GM12874 (cell line): ENCODE data around the gene MGAT5.

Experiments used
- TF ChIP-seq, protein P1 (sequence below): IDR thresholded peaks from 2 replicates; pipeline ENCODE4 v1.5.1; 2011; ENCODE audit warnings: low read depth, mild to moderate bottlenecking, control low read depth, low read length, moderate library complexity; ENCODE audit not compliant: insufficient read depth

Gene MGAT5

DNA sequence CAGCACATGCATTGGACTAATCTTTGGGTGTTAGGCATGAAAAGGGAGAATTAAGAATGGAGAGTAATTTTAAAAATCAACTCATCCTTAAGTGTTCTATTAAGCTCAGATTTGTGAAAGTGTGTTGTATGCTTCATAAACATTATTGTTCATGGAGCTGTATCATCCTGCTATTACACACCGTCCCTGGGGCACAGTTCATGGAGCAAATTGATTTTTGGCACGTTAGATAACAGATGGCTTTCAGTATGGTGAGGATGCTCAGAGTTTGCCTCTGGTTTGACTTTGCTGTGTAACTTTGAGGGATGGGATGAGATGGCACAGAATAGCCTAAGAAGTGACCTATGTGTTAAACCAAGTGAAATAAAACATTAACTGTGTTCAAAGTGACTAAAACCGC, 97.1 kb downstream of the MGAT5 start:
- TF ChIP-seq, protein P1, sequence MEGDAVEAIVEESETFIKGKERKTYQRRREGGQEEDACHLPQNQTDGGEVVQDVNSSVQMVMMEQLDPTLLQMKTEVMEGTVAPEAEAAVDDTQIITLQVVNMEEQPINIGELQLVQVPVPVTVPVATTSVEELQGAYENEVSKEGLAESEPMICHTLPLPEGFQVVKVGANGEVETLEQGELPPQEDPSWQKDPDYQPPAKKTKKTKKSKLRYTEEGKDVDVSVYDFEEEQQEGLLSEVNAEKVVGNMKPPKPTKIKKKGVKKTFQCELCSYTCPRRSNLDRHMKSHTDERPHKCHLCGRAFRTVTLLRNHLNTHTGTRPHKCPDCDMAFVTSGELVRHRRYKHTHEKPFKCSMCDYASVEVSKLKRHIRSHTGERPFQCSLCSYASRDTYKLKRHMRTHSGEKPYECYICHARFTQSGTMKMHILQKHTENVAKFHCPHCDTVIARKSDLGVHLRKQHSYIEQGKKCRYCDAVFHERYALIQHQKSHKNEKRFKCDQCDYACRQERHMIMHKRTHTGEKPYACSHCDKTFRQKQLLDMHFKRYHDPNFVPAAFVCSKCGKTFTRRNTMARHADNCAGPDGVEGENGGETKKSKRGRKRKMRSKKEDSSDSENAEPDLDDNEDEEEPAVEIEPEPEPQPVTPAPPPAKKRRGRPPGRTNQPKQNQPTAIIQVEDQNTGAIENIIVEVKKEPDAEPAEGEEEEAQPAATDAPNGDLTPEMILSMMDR = no peak

DNA sequence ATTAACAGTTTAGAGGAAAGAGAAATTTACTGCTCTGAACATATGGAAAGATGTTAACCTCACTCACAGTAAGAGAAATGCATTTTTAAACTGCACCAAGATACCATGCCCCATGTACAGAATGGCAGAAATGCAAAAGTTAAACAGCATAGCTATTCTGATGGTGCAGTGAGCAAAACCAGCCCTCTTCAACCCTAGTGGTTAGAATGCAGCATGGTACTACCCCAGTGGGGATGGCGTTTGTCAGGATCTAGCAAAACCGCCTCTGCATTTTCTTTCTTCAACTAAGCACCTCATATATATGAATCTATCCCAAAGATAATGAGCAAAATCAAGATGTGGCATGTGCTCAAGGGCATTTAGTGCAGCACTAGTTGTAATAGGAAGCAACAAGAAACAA, 98.0 kb downstream of the MGAT5 start:
- TF ChIP-seq, protein P1 = no peak

DNA sequence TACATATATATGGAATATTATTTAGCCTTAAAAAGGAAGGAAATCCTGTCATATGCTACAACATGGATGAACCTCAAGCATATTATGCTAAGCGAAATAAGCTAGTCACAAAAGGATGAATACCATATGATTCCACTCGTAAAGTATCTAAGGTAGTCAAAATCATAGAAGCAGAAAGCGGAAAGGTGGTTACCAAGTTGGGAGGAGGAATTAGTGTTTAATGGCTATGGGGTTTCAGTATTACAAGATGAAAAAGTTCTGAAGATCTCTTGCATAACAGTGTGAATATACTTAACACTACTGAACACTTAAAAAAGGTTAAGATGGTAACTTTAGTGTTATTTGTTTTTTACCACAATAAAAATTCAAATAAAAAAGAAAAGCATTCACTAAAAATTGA, 99.0 kb downstream of the MGAT5 start:
- TF ChIP-seq, protein P1 = no peak

DNA sequence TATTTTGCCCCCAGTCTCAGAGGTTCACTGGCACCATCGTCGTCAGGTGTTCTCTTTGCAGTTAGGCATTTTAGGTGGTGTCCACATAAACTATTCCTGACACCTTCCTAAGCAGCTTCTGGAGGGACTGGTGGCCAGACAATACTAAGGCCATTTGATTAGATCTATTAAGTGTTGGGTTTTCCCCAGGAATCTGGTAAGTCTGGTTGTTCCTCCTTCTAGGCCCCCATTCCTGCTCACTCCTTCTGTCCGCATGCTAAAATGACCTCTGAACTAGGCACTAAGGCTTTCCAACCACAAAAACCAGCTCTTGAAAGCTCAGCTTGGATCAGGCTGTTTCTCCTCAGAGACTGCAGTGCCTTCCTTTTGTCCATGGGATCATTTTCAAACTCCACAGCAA, 100.7 kb downstream of the MGAT5 start:
- TF ChIP-seq, protein P1 = no peak

DNA sequence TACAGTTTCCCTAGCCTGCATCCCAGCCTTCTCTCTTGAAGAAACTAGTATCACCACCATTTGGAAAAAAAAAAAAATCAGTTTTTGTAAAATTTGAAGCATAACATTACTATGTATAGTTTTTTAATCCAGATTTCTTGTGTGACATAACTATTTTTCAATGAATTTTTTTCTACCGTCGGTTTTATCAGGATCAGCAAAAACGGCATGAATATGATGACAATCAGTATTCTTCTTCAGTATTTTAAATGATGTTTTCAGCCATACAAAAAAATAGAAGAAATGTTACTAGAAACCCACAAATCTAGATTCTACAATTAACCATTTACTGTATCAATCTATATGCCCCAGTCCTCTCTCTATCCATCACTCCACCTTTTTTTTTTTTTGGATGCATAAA, 103.9 kb downstream of the MGAT5 start:
- TF ChIP-seq, protein P1 = no peak

DNA sequence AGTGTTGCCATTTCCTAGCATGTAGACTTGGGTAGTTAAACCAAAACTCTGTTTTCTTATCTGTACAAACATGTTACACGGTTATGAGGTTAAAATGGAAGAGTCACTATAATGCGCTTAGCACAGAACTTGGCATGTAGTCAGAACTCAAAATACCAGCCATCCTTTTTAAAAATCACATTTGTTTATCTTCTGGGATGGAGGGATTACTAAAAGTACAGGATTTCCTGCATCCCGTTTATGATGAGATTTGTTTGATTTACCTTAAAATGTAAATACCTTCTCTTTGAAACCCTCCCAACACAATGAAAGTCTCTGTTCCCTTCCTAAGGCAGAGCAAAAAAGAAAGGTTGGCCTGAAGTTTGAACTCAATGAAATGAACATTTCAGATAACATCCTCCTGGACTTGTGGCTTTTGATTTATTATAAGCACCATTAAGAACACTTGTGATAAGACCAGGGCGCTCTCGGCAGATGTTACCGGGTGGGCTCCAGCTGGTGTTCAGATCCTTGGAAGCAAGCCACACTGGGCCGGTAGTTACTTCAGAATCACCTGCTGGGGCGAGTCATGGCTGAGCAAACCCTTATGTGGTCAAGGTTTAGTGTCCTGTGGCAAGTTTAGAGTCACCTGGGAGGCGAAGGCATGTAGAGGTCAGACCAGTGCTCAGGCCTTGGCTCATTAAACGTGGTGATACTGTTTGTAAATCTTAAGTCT, 105.7 kb downstream of the MGAT5 start:
- TF ChIP-seq, protein P1 = no peak

DNA sequence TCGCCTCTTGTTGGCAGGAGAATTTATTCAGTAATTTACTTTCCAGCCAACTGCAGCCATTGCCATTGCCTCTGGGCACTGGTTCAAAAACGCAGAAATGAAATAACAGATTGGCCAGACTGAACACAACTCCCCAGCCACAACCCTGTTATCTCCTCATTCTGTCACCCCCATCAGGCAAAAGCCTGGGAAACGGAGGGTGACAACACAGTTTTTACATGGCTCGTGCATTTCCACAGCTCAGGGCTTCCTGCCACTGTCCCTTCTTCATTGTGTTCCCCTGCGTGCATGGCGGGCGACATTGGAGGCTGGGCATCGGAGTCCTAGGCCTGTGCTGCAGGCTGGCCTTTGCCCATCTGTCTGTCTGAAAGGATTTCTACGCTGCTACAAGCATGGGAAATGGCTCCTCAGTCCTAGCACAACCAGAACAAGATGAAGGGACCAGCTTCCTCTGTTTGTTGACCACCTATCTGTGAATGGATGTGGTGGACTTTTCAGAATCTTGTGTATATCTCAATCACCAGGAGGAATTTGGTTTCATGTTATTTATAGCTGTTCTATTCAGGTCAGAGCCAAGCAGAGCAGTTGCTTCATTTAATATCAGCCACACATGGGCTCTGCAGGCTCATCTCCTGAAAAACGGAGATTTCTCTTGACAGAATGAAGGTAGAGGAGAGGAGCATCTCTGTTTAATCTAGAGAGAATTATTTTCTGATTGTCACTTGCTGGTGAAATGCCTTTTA, 107.0 kb downstream of the MGAT5 start:
- TF ChIP-seq, protein P1 = no peak
